Body of pancreas (tissue), 4 donors: Measurements from ENCODE around the gene SMPD3. TPM values are rescaled to one million over a fixed set of nuclear protein-coding genes. Genes with fewer than 3 reads are reported as not detected.

Source experiments
- ATAC-seq: fragments of 150-250 bp; one replicate; pipeline ENCODE4 v1.9.1; 2016
- DNase-seq, 4 donors: peaks; one replicate each; pipeline ENCODE4 v3.0.0-alpha.2; 2019
- H3K27ac ChIP-seq, 4 donors: fragments of 200-600 bp; sonication (generic); 1 replicate in 3 of 4; 2 replicates in 1 of 4; pipeline versions ENCODE4 v1.5.1 to v1.6.1; 2016 to 2019; ENCODE audit warnings: mild to moderate bottlenecking in 1 of 4, mixed read lengths in 1 of 4, moderate library complexity in 1 of 4
- H3K27me3 ChIP-seq, 2 donors: fragments of 200-600 bp; sonication (generic); one replicate each; pipeline ENCODE4 v1.6.0; 2016; ENCODE audit warnings: mild to moderate bottlenecking in 1 of 2
- H3K36me3 ChIP-seq, 2 donors: fragments of 200-600 bp; sonication (generic); replicated peaks in 1 of 2; 2 replicates each; pipeline ENCODE4 v1.5.1; 2016; ENCODE audit warnings: low read depth in 2 of 2; ENCODE audit not compliant: insufficient read depth in 1 of 2
- H3K4me1 ChIP-seq: fragments of 200-600 bp; sonication (generic); one replicate; pipeline ENCODE4 v1.6.0; 2016
- H3K4me3 ChIP-seq, 2 donors: fragments of 200-600 bp; sonication (generic); 1 replicate in 1 of 2; 2 replicates in 1 of 2; pipeline ENCODE4 v1.5.1; 2016 to 2019
- H3K9me3 ChIP-seq, 3 donors: fragments of 200-600 bp; sonication (generic); 1 replicate in 2 of 3; 2 replicates in 1 of 3; pipeline ENCODE4 v1.5.1; 2016
- POLR2A ChIP-seq, 3 donors: fragments of 450-650 bp; IDR thresholded peaks; one replicate each; pipeline ENCODE4 v1.6.1; 2016; ENCODE audit warnings: antibody characterized with exemption in 3 of 3, mild to moderate bottlenecking in 2 of 3
- WGBS, 2 donors: methylation state at CpG; one replicate each; pipeline ENCODE4 v1.1.5; 2017; 5-methylcytosine and 5-hydroxymethylcytosine counted together
- intact Hi-C: fragments of 100-400 bp; cut with DNase I; formaldehyde crosslinking; loops from one replicate; pipeline ENCODE4 v1.15.1; 2023
- total RNA-seq, 2 donors: library from RNA; depleted of rRNA; stranded (reverse); fragments of >200 nt; gene quantifications; one replicate each; pipeline ENCODE4 v1.1.0, GENCODE V29; 2016
- TF ChIP-seq, protein P1 (sequence below), 7 experiments: fragments of 450-650 bp in 4 of 7; fragments of 200-600 bp in 3 of 7; sonication (generic) in 3 of 7; IDR thresholded peaks; one replicate each; pipeline ENCODE4 v1.5.1; 2016 to 2019; ENCODE audit warnings: antibody characterized with exemption in 7 of 7

The SMPD3 gene
- total RNA-seq, 2 donors from 2014 or later: 1.3 to 4.6 TPM

DNA sequence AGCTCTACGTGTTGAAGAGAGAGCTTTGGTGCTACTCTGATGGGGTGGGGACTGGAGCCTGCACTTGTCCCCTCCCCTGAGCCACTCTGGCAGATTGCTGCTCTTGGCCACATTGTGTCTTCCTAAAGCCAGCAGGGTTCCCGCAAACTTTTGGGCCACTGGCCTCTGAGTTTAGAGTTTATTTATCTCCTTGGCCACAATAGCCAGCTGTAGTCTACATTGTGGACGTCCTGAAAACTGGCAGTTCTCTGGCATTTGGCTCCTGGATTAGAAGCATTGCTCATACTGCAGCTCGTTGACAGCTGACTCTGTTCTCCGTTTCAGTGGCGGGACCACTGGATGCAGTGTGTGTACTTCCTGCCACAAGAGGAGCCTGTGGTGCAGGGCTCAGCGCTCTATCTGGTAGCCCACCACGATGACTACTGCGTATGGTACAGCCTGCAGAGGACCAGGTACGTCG lies 102.9 kb downstream of the SMPD3 start:
- WGBS, 2 donors: 75 to 90% methylated on average over 3 to 11 of the region's 11 CpGs
- TF ChIP-seq, protein P1, sequence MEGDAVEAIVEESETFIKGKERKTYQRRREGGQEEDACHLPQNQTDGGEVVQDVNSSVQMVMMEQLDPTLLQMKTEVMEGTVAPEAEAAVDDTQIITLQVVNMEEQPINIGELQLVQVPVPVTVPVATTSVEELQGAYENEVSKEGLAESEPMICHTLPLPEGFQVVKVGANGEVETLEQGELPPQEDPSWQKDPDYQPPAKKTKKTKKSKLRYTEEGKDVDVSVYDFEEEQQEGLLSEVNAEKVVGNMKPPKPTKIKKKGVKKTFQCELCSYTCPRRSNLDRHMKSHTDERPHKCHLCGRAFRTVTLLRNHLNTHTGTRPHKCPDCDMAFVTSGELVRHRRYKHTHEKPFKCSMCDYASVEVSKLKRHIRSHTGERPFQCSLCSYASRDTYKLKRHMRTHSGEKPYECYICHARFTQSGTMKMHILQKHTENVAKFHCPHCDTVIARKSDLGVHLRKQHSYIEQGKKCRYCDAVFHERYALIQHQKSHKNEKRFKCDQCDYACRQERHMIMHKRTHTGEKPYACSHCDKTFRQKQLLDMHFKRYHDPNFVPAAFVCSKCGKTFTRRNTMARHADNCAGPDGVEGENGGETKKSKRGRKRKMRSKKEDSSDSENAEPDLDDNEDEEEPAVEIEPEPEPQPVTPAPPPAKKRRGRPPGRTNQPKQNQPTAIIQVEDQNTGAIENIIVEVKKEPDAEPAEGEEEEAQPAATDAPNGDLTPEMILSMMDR (IDR thresholded peaks at IDR 0.05): no peak
- TF ChIP-seq POLR2A (IDR thresholded peaks at IDR 0.05): no peak
- no peaks in the 10 kb centered on the region for H3K27me3 ChIP-seq
- no peaks in the 10 kb centered on the region for H3K9me3 ChIP-seq
- H3K4me1 ChIP-seq: no peaks in the 10 kb centered on the region
- H3K36me3 ChIP-seq: peaks cover 0 to 9% of the 10 kb centered on the region in 2 donors
- H3K27ac ChIP-seq: no peak overlapping the region
- intact Hi-C loops: no loop called here
- DNase-seq: no peak
- no peak for ATAC-seq
- no peak overlapping the region for H3K4me3 ChIP-seq

DNA sequence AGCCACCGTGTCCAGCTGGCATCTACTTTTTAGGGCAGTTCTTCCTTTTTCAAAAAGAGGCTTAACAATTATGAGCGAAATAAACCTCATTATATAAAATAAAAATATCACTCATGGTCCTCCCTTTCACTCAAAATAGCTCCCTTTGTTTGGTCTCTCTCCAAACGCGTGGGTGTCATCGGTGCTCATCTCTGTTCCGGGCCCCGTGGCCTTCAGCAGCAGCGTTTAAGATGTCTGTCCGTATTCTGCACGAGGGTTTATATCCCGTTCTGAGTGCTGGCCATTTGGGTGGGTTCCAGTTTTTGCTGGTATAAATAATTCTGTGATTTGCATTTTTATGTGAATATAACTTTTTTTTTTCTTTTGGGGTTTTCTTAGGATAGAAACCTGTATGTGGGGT lies 104.1 kb downstream of the SMPD3 start:
- no peak for ATAC-seq
- Histone ChIP-seq H3K4me1 (no peaks in the 10 kb centered on the region), H3K9me3 (no peaks in the 10 kb centered on the region), H3K27me3 (no peaks in the 10 kb centered on the region), H3K36me3 (peaks cover 0 to 19% of the 10 kb centered on the region in 2 donors), H3K4me3 (no peak overlapping the region), H3K27ac (no peak overlapping the region)
- no peak for DNase-seq
- intact Hi-C loops: no loop called here
- no peak for TF ChIP-seq POLR2A (IDR thresholded peaks at IDR 0.05)
- TF ChIP-seq, protein P1 (IDR thresholded peaks at IDR 0.05): no peak
- WGBS, 2 donors: 75 to 82% methylated on average over 11 of the region's 11 CpGs

DNA sequence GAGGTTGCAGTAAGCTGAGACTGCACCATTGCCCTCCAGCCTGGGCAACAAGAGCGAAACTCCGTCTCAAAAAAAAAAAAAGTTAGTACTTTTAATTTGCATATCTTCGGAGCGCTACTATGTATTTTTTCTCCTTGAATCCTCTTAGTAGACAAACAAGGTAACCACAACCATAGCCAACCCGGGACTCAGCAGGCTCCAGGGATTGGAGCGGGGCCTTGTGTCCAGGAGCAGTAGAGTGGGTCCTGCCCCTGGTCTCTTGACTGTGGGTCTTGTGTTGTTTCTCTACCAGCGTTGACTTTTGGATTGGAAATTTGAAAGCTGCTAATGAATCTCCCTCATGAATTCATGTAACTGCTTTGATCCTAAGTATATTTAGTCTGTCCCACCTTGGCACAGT lies 105.2 kb downstream of the SMPD3 start:
- WGBS, 2 donors: 86 to 90% methylated on average over 7 of the region's 7 CpGs
- H3K4me1 ChIP-seq: no peaks in the 10 kb centered on the region
- no peak for DNase-seq

DNA sequence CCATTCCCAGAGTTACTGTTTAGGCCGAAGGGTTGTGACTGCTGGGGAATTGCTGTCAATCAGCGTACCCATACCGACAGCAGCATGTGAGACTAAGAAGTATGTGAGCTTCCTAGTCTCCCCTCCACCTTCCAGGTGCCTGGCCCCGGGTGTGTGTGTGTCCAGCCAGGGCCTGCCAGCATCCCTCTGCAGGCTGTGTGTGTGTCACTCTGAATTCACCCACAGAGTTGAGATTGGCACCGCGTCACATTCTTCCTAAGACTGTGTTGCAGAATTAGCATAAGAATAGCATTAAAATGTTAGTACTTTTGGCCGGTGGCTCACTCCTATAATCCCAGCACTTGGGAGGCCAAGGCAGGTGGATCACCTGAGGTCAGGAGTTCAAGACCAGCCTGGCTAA lies 105.7 kb downstream of the SMPD3 start:
- H3K27me3 ChIP-seq: no peaks in the 10 kb centered on the region
- H3K4me1 ChIP-seq: no peaks in the 10 kb centered on the region
- DNase-seq (no peak), ATAC-seq (no peak)
- H3K36me3 ChIP-seq: peaks cover 0 to 23% of the 10 kb centered on the region in 2 donors
- 86 to 90% methylated on average over 2 to 7 of the region's 7 CpGs for WGBS, 2 donors
- TF ChIP-seq, protein P1 (IDR thresholded peaks at IDR 0.05): no peak
- no peak for TF ChIP-seq POLR2A (IDR thresholded peaks at IDR 0.05)
- H3K9me3 ChIP-seq: no peaks in the 10 kb centered on the region
- intact Hi-C loops: no loop called here
- H3K27ac ChIP-seq: no peak overlapping the region
- no peak overlapping the region for H3K4me3 ChIP-seq

More for the DNA sequence above, 105.2 kb downstream of the SMPD3 start:
- ATAC-seq: no peak
- H3K9me3 ChIP-seq: no peaks in the 10 kb centered on the region
- no peaks in the 10 kb centered on the region for H3K27me3 ChIP-seq
- H3K36me3 ChIP-seq: peaks cover 0 to 19% of the 10 kb centered on the region in 2 donors
- TF ChIP-seq POLR2A (IDR thresholded peaks at IDR 0.05): no peak
- TF ChIP-seq, protein P1 (IDR thresholded peaks at IDR 0.05): no peak
- intact Hi-C loops: no loop called here
- H3K27ac ChIP-seq: no peak overlapping the region
- H3K4me3 ChIP-seq: no peak overlapping the region

DNA sequence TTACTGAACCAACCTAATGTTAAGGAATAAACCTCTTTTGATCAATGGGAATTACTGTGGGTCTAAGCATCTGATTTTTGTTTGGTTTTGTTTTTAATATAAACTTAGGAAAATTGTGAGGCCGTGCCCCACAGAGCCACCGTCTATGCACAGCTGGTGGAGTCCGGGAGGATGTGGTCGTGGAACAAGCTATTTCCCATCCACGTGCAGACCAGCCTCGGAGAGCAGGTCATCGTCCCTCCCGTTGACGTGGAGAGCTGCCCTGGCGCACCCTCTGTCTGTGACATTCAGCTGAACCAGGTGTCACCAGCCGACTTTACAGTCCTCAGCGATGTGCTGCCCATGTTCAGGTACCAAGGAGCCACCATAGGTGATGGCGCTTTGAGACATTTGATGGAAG lies 109.1 kb downstream of the SMPD3 start:
- peaks cover 0 to 21% of the 10 kb centered on the region in 2 donors for H3K36me3 ChIP-seq
- 90 to 92% methylated on average over 13 of the region's 13 CpGs for WGBS, 2 donors
- H3K27me3 ChIP-seq: no peaks in the 10 kb centered on the region
- no peaks in the 10 kb centered on the region for H3K4me1 ChIP-seq
- DNase-seq (no peak), ATAC-seq (no peak)
- intact Hi-C loops: no loop called here
- H3K4me3 ChIP-seq: no peak overlapping the region
- H3K9me3 ChIP-seq: no peaks in the 10 kb centered on the region
- no peak for TF ChIP-seq POLR2A (IDR thresholded peaks at IDR 0.05)
- no peak overlapping the region for H3K27ac ChIP-seq
